ENCODE data around the gene LRMDA.

Gene LRMDA

DNA sequence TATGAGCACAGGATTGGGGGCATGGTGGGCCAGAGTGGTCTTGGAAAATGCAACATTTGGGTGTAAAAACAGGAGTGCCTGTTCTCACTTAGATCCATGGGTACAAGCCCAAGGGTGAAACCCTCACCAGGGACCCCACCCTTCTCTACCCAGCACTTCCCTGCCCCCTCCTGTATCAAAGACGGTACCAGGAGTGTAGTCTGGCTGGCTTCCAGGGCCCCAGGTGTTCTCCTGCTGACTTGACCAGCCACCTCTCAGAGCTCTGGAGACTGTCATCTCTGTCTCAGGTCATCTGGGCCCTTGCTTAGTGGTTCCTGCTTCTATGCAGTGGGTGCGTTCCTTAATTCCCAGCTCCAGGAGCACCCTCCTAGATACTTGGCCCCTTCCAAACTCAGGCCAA is 447.2 kb downstream of the LRMDA start:
- TF ChIP-seq TCF12 (IDR thresholded peaks at IDR 0.05; ENCODE audit: low read depth), result no peak

DNA sequence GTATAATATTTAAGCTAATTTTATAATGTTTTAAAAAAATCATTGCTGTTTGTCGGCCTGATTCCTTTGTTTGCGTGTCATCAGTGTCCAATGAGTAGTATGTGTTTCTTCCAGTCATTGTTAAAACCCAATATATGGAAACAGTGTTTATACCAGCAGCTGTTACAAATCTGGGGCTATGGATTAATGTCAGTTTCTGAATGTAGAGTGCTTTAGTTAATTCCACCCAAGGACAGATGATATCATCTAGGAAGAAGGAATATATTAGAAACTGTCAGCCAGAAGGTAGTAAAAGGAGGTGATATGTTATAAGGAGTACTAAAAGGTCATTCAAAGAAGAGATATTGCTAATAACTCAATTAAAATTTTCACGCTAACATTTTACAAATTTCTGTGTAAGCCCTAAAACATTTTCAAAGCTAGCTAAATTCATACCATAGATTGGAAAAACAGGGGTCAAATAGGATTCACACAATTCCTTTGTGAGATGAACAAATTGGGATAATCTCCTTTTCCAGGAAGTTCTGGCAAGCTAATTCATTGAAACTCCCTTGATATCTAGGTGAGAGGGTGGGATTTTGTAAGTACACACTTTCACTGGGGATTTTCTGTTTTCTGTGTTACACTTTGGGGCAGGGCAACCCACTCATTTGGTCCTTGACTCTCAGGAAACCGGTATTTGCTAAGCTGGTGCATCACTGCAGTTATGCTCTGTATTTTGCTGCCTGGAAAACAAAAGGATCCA is 448.8 kb downstream of the LRMDA start:
- no peak for TF ChIP-seq TEAD4 (IDR thresholded peaks at IDR 0.05)
- TF ChIP-seq, protein P1, sequence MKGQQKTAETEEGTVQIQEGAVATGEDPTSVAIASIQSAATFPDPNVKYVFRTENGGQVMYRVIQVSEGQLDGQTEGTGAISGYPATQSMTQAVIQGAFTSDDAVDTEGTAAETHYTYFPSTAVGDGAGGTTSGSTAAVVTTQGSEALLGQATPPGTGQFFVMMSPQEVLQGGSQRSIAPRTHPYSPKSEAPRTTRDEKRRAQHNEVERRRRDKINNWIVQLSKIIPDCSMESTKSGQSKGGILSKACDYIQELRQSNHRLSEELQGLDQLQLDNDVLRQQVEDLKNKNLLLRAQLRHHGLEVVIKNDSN (IDR thresholded peaks at IDR 0.05), result no peak
- TF ChIP-seq TAF1 (IDR thresholded peaks at IDR 0.05; ENCODE audit: low read depth), result no peak
- TF ChIP-seq, protein P2, sequence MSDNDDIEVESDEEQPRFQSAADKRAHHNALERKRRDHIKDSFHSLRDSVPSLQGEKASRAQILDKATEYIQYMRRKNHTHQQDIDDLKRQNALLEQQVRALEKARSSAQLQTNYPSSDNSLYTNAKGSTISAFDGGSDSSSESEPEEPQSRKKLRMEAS (IDR thresholded peaks at IDR 0.05), result no peak
- TF ChIP-seq FOXM1 (IDR thresholded peaks at IDR 0.05; ENCODE audit: borderline replicate concordance, low read depth), result no peak
- TF ChIP-seq CEBPB (IDR thresholded peaks at IDR 0.05), result no peak
- TF ChIP-seq RAD21 (IDR thresholded peaks at IDR 0.05; ENCODE audit: low read depth), result no peak
- TF ChIP-seq YY1 (IDR thresholded peaks at IDR 0.05; ENCODE audit: low read depth), result no peak
- TF ChIP-seq ZBTB7A (IDR thresholded peaks at IDR 0.05; ENCODE audit: low read depth), result no peak
- TF ChIP-seq TCF12 (IDR thresholded peaks at IDR 0.05; ENCODE audit: low read depth), result no peak
- no peak for TF ChIP-seq EP300 (IDR thresholded peaks at IDR 0.05; ENCODE audit: borderline replicate concordance)
- TF ChIP-seq, protein P3, sequence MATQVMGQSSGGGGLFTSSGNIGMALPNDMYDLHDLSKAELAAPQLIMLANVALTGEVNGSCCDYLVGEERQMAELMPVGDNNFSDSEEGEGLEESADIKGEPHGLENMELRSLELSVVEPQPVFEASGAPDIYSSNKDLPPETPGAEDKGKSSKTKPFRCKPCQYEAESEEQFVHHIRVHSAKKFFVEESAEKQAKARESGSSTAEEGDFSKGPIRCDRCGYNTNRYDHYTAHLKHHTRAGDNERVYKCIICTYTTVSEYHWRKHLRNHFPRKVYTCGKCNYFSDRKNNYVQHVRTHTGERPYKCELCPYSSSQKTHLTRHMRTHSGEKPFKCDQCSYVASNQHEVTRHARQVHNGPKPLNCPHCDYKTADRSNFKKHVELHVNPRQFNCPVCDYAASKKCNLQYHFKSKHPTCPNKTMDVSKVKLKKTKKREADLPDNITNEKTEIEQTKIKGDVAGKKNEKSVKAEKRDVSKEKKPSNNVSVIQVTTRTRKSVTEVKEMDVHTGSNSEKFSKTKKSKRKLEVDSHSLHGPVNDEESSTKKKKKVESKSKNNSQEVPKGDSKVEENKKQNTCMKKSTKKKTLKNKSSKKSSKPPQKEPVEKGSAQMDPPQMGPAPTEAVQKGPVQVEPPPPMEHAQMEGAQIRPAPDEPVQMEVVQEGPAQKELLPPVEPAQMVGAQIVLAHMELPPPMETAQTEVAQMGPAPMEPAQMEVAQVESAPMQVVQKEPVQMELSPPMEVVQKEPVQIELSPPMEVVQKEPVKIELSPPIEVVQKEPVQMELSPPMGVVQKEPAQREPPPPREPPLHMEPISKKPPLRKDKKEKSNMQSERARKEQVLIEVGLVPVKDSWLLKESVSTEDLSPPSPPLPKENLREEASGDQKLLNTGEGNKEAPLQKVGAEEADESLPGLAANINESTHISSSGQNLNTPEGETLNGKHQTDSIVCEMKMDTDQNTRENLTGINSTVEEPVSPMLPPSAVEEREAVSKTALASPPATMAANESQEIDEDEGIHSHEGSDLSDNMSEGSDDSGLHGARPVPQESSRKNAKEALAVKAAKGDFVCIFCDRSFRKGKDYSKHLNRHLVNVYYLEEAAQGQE (IDR thresholded peaks at IDR 0.05; ENCODE audit: low read depth), result no peak
- TF ChIP-seq CREB1 (IDR thresholded peaks at IDR 0.05; ENCODE audit: low read depth), result no peak
- no peak for TF ChIP-seq NFIC (IDR thresholded peaks at IDR 0.05)
- TF ChIP-seq EGR1 (IDR thresholded peaks at IDR 0.05), result no peak

DNA sequence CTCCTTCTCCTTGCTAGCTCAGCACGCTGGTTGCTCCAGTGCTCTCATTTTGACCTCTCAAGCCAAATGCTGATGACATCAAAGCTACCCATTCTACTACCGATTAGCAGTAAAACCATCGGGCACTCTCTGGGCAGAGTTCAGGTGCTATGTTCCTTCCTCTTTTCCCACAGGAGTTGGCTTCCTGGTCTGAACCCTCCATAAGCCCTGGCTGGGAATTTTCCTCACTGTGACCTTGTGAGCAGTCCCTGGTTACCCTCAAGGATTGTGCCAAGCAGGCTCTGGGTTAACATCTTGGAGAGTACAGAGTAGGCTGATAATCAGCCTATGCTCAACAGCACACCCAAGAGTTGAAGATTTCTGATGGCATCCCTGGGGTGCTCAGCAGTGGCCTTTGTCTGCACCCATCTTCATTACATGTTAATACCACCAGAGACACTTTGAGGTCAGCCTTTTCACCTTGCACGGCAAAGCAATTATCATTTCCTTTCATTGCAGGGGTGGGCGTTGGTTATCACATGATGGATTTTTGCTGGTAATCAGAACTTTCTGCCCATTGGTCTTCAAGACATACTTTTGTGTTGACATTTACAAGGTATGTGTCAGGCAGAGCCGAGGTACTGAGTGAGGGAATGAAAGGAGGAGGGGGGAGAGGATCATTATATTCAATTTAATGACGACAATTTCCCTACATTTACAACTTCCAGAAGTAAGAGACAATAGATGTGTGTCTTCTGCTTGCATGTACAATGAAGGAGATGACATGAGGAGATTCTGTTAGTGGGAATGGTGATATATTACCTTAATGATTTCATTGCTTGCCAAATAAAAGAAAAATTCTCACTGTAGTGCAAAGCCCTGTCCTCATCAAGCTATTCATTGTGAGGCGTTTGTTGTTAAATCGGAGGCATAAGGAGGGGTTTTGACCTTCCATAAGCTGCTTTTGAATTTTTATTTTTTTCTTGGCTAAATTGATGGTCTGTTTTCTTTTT is 452.0 kb downstream of the LRMDA start:
- TF ChIP-seq TAF1 (IDR thresholded peaks at IDR 0.05; ENCODE audit: low read depth) (no peak), ZBTB7A (IDR thresholded peaks at IDR 0.05; ENCODE audit: low read depth) (no peak), TCF12 (IDR thresholded peaks at IDR 0.05; ENCODE audit: low read depth) (no peak), CEBPB (IDR thresholded peaks at IDR 0.05) (no peak), RAD21 (IDR thresholded peaks at IDR 0.05; ENCODE audit: low read depth) (no peak), YY1 (IDR thresholded peaks at IDR 0.05; ENCODE audit: low read depth) (no peak), TEAD4 (IDR thresholded peaks at IDR 0.05) (no peak)
- TF ChIP-seq, protein P2 (IDR thresholded peaks at IDR 0.05), result no peak
- TF ChIP-seq, protein P1 (IDR thresholded peaks at IDR 0.05), result no peak
- TF ChIP-seq, protein P3 (IDR thresholded peaks at IDR 0.05; ENCODE audit: low read depth), result no peak

DNA sequence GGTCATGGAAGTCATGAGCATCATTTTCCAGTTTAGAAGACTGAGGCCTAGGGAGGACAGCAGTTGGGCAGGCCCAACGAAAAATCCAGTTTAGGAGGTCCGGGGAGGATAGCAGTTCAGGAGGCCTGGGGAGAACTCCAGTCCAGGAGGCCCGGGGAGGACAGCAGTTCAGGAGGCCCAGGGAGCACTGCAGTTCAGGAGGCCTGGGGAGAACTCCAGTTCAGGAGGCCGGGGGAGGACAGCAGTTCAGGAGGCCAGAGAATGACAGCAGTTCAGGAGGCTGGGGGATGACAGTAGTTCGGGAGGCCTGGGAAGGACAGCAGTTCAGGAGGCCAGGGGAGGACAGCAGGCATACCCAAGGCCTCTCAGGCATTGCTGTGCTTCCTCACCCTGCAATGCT is 453.4 kb downstream of the LRMDA start:
- TF ChIP-seq YY1 (IDR thresholded peaks at IDR 0.05; ENCODE audit: low read depth), result no peak
- no peak for TF ChIP-seq FOXM1 (IDR thresholded peaks at IDR 0.05; ENCODE audit: borderline replicate concordance, low read depth)
- no peak for TF ChIP-seq ZBTB7A (IDR thresholded peaks at IDR 0.05; ENCODE audit: low read depth)
- TF ChIP-seq EGR1 (IDR thresholded peaks at IDR 0.05), result no peak
- TF ChIP-seq TEAD4 (IDR thresholded peaks at IDR 0.05), result no peak
- TF ChIP-seq NFIC (IDR thresholded peaks at IDR 0.05), result no peak

DNA sequence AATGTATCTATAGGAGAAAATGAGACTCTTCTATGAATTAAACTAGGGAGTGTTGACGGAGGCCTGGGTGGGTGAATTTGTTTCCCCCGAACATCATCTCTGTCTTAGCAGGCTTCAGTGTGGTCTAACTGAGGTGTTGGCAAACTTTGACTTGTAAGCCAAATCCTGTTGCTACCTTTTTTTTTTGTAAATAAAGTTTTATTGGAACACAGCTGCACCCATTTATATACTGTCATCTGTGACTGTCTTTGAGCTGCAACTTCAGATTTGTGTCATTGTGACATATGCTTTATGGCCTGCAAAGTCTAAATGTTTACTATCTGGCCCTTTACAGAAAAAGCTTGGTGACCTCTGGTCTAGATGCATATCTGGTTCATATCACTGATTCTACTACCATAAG is 455.9 kb downstream of the LRMDA start:
- TF ChIP-seq EGR1 (IDR thresholded peaks at IDR 0.05), result no peak
- no peak for TF ChIP-seq EP300 (IDR thresholded peaks at IDR 0.05; ENCODE audit: borderline replicate concordance)
- TF ChIP-seq NFIC (IDR thresholded peaks at IDR 0.05), result no peak
- no peak for TF ChIP-seq RAD21 (IDR thresholded peaks at IDR 0.05; ENCODE audit: low read depth)
- no peak for TF ChIP-seq TEAD4 (IDR thresholded peaks at IDR 0.05)
- TF ChIP-seq ZBTB7A (IDR thresholded peaks at IDR 0.05; ENCODE audit: low read depth), result no peak
- no peak for TF ChIP-seq YY1 (IDR thresholded peaks at IDR 0.05; ENCODE audit: low read depth)
- no peak for TF ChIP-seq CEBPB (IDR thresholded peaks at IDR 0.05)
- TF ChIP-seq, protein P1 (IDR thresholded peaks at IDR 0.05), result no peak
- TF ChIP-seq, protein P3 (IDR thresholded peaks at IDR 0.05; ENCODE audit: low read depth), result no peak
- no peak for TF ChIP-seq CREB1 (IDR thresholded peaks at IDR 0.05; ENCODE audit: low read depth)
- TF ChIP-seq, protein P2 (IDR thresholded peaks at IDR 0.05), result no peak
- no peak for TF ChIP-seq FOXM1 (IDR thresholded peaks at IDR 0.05; ENCODE audit: borderline replicate concordance, low read depth)
- TF ChIP-seq TCF12 (IDR thresholded peaks at IDR 0.05; ENCODE audit: low read depth), result no peak

Data from Ishikawa (cell line).